Measurements from ENCODE around the gene WWOX. TPM values are rescaled to one million over a fixed set of nuclear protein-coding genes. Genes with fewer than 3 reads are reported as not detected.
A peak's percentile ranks its signal among the peaks of the same experiment; 100 is the strongest.

Gene WWOX
- total RNA-seq, 1 donor from 2014 or later = 8.9 TPM

DNA sequence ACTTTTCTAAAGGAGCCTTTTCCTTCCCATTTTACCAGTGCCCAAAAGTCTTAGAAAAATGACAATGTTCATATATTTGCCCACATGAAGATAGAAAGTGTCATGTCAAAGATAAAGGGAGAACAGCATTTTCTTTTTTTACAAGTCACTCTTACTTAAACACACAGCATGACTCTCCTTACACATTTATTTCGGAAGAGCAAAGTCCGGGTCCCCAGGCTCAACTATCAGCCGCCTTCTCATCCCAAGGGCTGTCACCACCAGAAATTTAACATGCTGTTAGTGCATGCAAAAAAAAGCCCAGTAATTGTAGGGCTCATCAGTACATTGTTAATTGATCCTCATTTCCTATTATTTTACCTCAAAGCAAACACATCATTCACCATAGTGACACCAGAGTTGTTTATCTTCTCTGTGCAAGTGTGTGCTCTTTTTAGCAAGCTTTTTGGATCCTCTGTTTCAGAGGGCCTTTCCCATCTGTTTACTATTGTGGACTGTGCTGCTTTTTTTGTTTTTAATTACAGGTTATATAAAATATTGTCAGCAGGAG is 560.3 kb downstream of the WWOX start:
- H3K4me1 ChIP-seq = peaks cover 25% of the 10 kb centered on the region
- no peak overlapping the region for H3K4me3 ChIP-seq
- no peaks in the 10 kb centered on the region for H3K36me3 ChIP-seq
- intact Hi-C loops (cut with micrococcal nuclease) = no loop called here
- DNase-seq = no peak
- no peaks in the 10 kb centered on the region for H3K9me3 ChIP-seq (replicated peaks)
- no peaks in the 10 kb centered on the region for H3K27me3 ChIP-seq (ENCODE audit: low read depth)
- peak overlapping the region; percentile 20 for H3K27ac ChIP-seq (replicated peaks)
- no peak for TF ChIP-seq CTCF (IDR thresholded peaks at IDR 0.05; ENCODE audit: borderline replicate concordance)

GRCh38 chr16:78660795-78661194 is 561.3 kb downstream of the WWOX start:
- Histone ChIP-seq H3K9me3 (replicated peaks) (no peaks in the 10 kb centered on the region), H3K4me1 (peaks cover 16% of the 10 kb centered on the region), H3K4me3 (no peak overlapping the region), H3K27me3 (ENCODE audit: low read depth) (no peaks in the 10 kb centered on the region), H3K27ac (replicated peaks) (no peak overlapping the region), H3K36me3 (no peaks in the 10 kb centered on the region)
- intact Hi-C loops (cut with micrococcal nuclease) = no loop called here
- no peak for DNase-seq
- TF ChIP-seq CTCF (IDR thresholded peaks at IDR 0.05; ENCODE audit: borderline replicate concordance) = no peak

GRCh38 chr16:78663690-78664089 is 564.2 kb downstream of the WWOX start:
- no peaks in the 10 kb centered on the region for H3K36me3 ChIP-seq
- intact Hi-C loops (cut with micrococcal nuclease) = no loop called here
- H3K27ac ChIP-seq (replicated peaks) = no peak overlapping the region
- H3K27me3 ChIP-seq (ENCODE audit: low read depth) = no peaks in the 10 kb centered on the region
- TF ChIP-seq CTCF (IDR thresholded peaks at IDR 0.05; ENCODE audit: borderline replicate concordance) = no peak
- H3K9me3 ChIP-seq (replicated peaks) = no peaks in the 10 kb centered on the region
- DNase-seq = no peak
- H3K4me1 ChIP-seq = peaks cover 13% of the 10 kb centered on the region
- no peak overlapping the region for H3K4me3 ChIP-seq

GRCh38 chr16:78664811-78665772 is 565.6 kb downstream of the WWOX start:
- Histone ChIP-seq H3K36me3 (no peaks in the 10 kb centered on the region), H3K9me3 (replicated peaks) (no peaks in the 10 kb centered on the region), H3K27me3 (ENCODE audit: low read depth) (no peaks in the 10 kb centered on the region), H3K4me3 (no peak overlapping the region), H3K27ac (replicated peaks) (no peak overlapping the region), H3K4me1 (peaks cover 13% of the 10 kb centered on the region)
- DNase-seq = no peak
- no peak for TF ChIP-seq CTCF (IDR thresholded peaks at IDR 0.05; ENCODE audit: borderline replicate concordance)
- intact Hi-C loops (cut with micrococcal nuclease) = no loop called here

DNA sequence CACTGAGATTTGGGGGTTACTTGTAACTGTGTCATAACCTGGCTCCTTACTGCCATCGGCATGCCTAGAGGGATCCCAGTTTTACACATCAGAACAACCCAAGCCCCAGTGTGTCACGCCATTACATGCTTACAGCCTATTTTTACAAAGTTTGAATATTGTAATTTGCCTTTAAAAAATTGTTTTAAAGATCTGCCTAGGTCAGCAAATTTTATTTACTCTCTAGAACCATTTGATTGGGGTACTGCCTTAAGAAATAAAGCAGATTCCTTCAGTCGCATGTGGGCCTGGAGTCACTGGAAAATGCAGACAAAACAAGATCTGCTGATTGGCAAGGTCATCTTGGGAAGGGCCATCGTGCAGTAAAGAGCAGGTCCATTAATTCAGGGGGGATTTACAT is 566.9 kb downstream of the WWOX start:
- DNase-seq = no peak
- TF ChIP-seq CTCF (IDR thresholded peaks at IDR 0.05; ENCODE audit: borderline replicate concordance) = no peak
- H3K27ac ChIP-seq (replicated peaks) = no peak overlapping the region
- no peaks in the 10 kb centered on the region for H3K36me3 ChIP-seq
- intact Hi-C loops (cut with micrococcal nuclease) = no loop called here
- H3K4me3 ChIP-seq = no peak overlapping the region
- H3K4me1 ChIP-seq = peaks cover 19% of the 10 kb centered on the region
- no peaks in the 10 kb centered on the region for H3K9me3 ChIP-seq (replicated peaks)
- no peaks in the 10 kb centered on the region for H3K27me3 ChIP-seq (ENCODE audit: low read depth)

Data from left ventricle myocardium inferior (tissue), 1 donor.